ENCODE measurements around the gene PSMA1.
"Not testable (repeated sequence)": the region's sequence is repeated elsewhere in the genome, so short reads cannot be mapped to it uniquely, and the experiment has no call there.

- TF ChIP-seq, protein P1, sequence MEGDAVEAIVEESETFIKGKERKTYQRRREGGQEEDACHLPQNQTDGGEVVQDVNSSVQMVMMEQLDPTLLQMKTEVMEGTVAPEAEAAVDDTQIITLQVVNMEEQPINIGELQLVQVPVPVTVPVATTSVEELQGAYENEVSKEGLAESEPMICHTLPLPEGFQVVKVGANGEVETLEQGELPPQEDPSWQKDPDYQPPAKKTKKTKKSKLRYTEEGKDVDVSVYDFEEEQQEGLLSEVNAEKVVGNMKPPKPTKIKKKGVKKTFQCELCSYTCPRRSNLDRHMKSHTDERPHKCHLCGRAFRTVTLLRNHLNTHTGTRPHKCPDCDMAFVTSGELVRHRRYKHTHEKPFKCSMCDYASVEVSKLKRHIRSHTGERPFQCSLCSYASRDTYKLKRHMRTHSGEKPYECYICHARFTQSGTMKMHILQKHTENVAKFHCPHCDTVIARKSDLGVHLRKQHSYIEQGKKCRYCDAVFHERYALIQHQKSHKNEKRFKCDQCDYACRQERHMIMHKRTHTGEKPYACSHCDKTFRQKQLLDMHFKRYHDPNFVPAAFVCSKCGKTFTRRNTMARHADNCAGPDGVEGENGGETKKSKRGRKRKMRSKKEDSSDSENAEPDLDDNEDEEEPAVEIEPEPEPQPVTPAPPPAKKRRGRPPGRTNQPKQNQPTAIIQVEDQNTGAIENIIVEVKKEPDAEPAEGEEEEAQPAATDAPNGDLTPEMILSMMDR (IDR thresholded peaks at IDR 0.05), result not testable (repeated sequence)
- TF ChIP-seq POLR2AphosphoS5 (IDR thresholded peaks at IDR 0.05; ENCODE audit: low read depth, low read length); TCF7L2 (IDR thresholded peaks at IDR 0.05; ENCODE audit: low read depth, low read length); SIN3A (IDR thresholded peaks at IDR 0.05; ENCODE audit: borderline replicate concordance, insufficient read depth, low read depth, low read length): not testable (repeated sequence)
- TF ChIP-seq, protein P2, sequence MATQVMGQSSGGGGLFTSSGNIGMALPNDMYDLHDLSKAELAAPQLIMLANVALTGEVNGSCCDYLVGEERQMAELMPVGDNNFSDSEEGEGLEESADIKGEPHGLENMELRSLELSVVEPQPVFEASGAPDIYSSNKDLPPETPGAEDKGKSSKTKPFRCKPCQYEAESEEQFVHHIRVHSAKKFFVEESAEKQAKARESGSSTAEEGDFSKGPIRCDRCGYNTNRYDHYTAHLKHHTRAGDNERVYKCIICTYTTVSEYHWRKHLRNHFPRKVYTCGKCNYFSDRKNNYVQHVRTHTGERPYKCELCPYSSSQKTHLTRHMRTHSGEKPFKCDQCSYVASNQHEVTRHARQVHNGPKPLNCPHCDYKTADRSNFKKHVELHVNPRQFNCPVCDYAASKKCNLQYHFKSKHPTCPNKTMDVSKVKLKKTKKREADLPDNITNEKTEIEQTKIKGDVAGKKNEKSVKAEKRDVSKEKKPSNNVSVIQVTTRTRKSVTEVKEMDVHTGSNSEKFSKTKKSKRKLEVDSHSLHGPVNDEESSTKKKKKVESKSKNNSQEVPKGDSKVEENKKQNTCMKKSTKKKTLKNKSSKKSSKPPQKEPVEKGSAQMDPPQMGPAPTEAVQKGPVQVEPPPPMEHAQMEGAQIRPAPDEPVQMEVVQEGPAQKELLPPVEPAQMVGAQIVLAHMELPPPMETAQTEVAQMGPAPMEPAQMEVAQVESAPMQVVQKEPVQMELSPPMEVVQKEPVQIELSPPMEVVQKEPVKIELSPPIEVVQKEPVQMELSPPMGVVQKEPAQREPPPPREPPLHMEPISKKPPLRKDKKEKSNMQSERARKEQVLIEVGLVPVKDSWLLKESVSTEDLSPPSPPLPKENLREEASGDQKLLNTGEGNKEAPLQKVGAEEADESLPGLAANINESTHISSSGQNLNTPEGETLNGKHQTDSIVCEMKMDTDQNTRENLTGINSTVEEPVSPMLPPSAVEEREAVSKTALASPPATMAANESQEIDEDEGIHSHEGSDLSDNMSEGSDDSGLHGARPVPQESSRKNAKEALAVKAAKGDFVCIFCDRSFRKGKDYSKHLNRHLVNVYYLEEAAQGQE (IDR thresholded peaks at IDR 0.05; ENCODE audit: insufficient read depth in 1 of 2, low read depth in 2 of 2, low read length in 1 of 2), result not testable (repeated sequence)
These were observed 15.0 kb upstream of the PSMA1 start for GRCh38 chr11:14535166-14535565.
